ENCODE results near the gene ITGB1BP1.

ITGB1BP1 gene

DNA sequence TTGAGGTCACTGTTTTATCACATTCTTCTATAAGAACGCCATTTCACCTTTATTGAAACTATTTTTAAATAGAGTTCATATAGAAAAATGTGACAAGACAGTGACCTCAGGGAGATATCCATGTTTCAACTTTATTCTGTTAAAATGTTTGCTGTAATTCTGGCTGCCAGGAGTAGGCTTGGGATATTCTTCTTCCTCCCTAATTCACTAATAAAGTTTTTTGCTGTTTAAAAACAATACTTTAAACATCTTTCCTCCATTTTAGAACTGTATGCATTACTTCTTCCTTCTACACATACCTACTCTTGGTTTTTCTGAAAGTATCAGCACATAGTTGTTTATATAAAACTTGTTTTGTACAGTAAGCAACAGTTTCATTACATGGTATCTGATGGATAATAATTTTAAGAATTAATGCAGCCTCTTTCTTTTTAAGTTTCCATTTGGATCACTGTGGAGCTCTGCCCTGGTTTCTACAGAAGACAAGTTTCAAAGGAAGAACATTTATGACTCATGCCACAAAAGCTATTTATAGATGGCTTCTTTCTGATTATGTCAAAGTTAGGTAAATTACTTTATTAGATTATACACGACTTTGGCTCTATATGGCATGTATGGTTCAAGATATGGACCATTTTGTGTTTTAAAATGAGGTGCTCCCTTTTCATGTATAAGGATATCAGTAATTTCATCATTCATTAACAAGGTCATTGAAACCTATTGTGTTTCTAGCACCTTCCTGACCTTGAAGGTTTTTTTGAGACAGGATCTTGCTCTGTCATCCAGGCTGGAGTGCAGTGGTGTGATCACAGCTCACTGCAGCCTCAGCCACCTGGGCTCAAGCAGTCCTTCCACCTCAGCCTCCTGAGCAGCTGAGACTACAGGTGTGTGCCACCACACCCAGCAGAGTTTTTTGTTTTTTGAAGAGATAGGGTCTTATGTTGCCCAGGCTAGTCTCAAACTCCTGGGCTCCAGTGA is 7.3 kb upstream of the ITGB1BP1 start:
- H3K27ac ChIP-seq, result 0 out of 2 replicates have a peak overlapping the region, but pooled peaks have one; percentile 29
- DNase-seq (ENCODE audit: low spot score), result no peak
- CTCF ChIA-PET, result interaction anchor here (0.7 kb wide), 1 partner anchor 87 kb away, joined by 4 read pairs; no protein-coding TSS in a partner anchor
- TF ChIP-seq, protein P1, sequence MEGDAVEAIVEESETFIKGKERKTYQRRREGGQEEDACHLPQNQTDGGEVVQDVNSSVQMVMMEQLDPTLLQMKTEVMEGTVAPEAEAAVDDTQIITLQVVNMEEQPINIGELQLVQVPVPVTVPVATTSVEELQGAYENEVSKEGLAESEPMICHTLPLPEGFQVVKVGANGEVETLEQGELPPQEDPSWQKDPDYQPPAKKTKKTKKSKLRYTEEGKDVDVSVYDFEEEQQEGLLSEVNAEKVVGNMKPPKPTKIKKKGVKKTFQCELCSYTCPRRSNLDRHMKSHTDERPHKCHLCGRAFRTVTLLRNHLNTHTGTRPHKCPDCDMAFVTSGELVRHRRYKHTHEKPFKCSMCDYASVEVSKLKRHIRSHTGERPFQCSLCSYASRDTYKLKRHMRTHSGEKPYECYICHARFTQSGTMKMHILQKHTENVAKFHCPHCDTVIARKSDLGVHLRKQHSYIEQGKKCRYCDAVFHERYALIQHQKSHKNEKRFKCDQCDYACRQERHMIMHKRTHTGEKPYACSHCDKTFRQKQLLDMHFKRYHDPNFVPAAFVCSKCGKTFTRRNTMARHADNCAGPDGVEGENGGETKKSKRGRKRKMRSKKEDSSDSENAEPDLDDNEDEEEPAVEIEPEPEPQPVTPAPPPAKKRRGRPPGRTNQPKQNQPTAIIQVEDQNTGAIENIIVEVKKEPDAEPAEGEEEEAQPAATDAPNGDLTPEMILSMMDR (conservative IDR thresholded peaks at IDR 0.05; ENCODE audit: low read depth), result no peak
- POLR2A ChIA-PET (ENCODE audit: low non-redundant PET), result no interaction called here

DNA sequence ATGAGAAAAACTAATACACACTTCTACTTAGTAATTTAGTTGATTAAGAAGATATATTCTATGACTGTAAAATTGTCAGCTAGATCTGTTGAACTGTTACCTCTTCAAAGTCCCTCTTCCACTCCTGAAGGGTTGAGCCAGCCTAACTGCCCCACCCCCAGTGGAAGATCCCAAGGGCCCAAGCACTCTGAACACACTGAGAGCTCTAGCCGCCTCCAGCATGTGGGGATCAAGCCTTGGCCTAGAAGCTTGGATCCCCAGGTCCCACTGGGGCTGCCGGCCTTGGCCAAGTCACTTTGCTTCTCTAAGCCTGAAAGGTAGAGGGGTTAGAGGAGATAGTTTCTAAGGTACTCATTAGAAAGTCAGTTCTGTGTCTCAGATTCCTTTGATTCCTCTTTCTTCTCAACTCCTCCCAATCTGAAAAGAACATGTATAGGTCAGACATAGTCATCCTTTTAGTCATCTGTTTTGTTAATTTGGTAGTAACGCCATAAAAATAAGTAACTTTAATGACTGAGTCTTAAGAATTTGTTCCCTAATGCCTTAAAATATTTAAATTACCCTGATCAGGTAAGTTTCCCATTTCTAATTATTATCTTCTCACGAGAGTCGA is 5.7 kb upstream of the ITGB1BP1 start:
- CTCF ChIA-PET, result no interaction called here
- no peak for DNase-seq (ENCODE audit: low spot score)
- POLR2A ChIA-PET (ENCODE audit: low non-redundant PET), result no interaction called here
- TF ChIP-seq, protein P1 (conservative IDR thresholded peaks at IDR 0.05; ENCODE audit: low read depth), result no peak
- H3K27ac ChIP-seq, result 0 out of 2 replicates have a peak overlapping the region, but pooled peaks have one; percentile 25

DNA sequence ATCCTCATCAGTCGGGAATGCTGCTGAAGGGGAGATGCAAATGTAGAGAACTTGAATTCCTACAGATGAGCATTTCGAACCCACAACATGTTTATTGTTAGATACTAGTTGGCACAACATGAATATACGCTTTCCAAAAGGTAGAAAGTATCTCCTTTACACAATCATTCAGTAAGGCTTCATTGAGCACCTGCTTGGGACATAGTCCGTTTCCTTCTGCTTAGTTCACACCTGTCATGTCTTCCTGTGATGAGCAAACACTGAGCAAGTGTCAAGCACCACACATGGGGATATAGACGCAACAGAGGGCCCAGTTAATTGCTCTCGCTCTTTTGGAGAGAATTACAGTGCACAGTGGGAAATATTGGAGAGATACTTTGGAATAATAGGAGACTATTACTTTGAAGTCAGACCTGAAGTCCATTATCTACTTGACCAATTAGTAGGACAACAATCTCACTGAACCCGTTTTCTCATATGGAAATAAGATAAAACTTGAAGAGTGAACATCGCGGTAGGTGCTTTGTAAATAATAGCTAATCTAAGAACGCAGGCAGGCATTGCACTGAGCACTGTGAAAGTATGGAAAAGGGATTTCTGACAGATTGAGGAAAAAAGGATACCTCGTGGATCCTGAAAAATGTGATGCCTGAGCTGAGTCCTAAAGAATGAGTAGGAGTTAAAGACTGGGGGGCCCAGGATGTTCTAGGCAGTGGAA is 1.3 kb upstream of the ITGB1BP1 start:
- DNase-seq (ENCODE audit: low spot score), result no peak
- ChIA-PET CTCF (interaction anchor here (0.6 to 0.7 kb wide), 2 partner anchors 40 to 1921 kb away, joined by 3 to 4 read pairs; no protein-coding TSS in a partner anchor), POLR2A (ENCODE audit: low non-redundant PET) (interaction anchor here (0.6 kb wide), 1 partner anchor 1024 kb away, joined by 3 read pairs; the partner anchor contains the start of gene ODC1)
- no peak overlapping the region for H3K27ac ChIP-seq
- TF ChIP-seq, protein P1 (conservative IDR thresholded peaks at IDR 0.05; ENCODE audit: low read depth), result no peak

DNA sequence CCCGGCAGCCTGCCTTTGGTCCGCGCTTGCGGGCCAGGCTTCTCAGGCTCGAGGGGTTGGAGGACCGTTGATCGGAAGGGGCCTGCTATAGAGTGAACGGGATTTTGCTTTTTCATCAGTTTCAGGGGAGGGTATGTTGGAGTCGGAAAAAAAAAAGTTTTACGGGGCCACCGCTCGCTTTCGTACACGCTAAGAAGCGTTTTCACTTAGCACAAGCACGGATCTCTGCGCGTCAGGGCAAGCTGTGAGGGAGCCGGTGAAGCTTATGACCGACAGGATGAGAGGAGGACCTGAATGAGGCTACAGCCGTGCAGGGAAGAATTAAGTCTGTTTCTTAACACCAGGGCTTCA is 569 bp upstream of the ITGB1BP1 start:
- H3K27ac ChIP-seq, result peak overlapping the region; percentile 89
- CTCF ChIA-PET, result interaction anchor here (0.7 kb wide), 1 partner anchor 39 kb away, joined by 4 read pairs; no protein-coding TSS in a partner anchor
- TF ChIP-seq, protein P1 (conservative IDR thresholded peaks at IDR 0.05; ENCODE audit: low read depth), result no peak
- POLR2A ChIA-PET (ENCODE audit: low non-redundant PET), result no interaction called here
- DNase-seq (ENCODE audit: low spot score), result peak; percentile 15

DNA sequence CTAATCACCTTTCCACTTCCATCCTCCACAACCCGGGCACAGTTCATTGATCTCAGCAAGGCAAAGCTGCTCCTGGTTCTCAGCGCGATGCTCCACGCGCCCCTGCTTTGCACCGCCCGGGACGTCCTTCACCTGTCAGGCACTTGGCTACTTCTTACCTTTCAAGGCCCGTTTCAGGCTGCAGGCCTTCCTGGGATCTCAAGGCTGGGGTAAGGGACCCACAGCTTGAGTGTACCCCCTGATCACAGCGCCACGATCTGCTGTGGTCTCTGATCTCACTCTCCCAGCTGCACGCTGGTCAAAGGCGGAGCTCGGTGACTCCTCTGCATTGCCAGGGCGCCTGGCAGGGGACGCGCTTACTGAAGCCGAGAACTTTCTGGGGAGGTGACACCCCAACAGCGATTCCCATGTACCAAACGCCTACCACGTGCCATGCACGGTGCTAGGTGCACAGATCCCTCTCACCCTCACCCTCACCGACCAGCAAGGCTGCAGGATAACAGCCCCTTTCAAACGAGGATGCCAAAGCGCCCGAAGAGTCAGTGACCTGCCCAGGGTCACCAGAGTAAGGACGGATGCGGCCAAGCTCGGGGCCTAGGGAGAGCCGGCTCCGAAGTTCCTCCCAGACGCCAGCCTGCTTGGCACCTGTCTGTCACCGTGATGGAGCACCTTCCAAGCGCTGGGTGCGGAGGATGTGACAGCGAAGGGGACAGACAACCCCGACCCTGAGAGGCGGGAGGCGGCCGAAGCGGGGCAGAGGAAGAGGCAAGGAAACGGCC is 818 bp downstream of the ITGB1BP1 start:
- TF ChIP-seq, protein P1 (conservative IDR thresholded peaks at IDR 0.05; ENCODE audit: low read depth), result no peak
- ChIA-PET POLR2A (ENCODE audit: low non-redundant PET) (no interaction called here), CTCF (interaction anchor here (0.6 kb wide), 1 partner anchor 11 kb away, joined by 3 read pairs; no protein-coding TSS in a partner anchor)
- H3K27ac ChIP-seq, result peak overlapping the region; percentile 89
- DNase-seq (ENCODE audit: low spot score), result peak; percentile 44
